T-helper 22 cell (primary cell): ENCODE results near the gene ZNF224.
A peak's percentile ranks its signal among the peaks of the same experiment; 100 is the strongest.

ENCODE experiments used
- DNase-seq: peaks from one replicate; pipeline ENCODE4 v3.0.0-alpha.2; 2020; ENCODE audit warnings: low read depth

The ZNF224 gene

GRCh38 chr19:44131955-44132354 is 37.8 kb downstream of the ZNF224 start:
- no peak for DNase-seq

- DNase-seq, result peak; percentile 46
Observed at GRCh38 chr19:44141191-44142058, 47.3 kb downstream of the ZNF224 start, which contains the start of gene ZNF234. TSS of gene ZNF234 (plus strand) at chr19:44141554. CDS start at chr19:44144633, 3,079 bp downstream.

- DNase-seq, result no peak
Observed at GRCh38 chr19:44142059-44142433, 47.9 kb downstream of the ZNF224 start.

GRCh38 chr19:44149776-44150175 is 55.6 kb downstream of the ZNF224 start:
- DNase-seq, result no peak

GRCh38 chr19:44151491-44151890 is 57.3 kb downstream of the ZNF224 start:
- no peak for DNase-seq

- DNase-seq, result no peak
Observed at GRCh38 chr19:44156475-44156874, 62.3 kb downstream of the ZNF224 start.
